HEK293 (cell line): ENCODE results near the gene COL25A1.

Experiments used
- CTCF ChIA-PET: fragments of 350-600 bp; formaldehyde crosslinking; extraction: SDS; loops from one replicate; lab custom pipeline; 2021; ENCODE audit warnings: antibody characterized with exemption; lab: Yijun Ruan, JAX
- POLR2A ChIA-PET: fragments of 300-600 bp; formaldehyde crosslinking; extraction: SDS; loops from one replicate; lab custom pipeline; 2020; ENCODE audit warnings: antibody characterized with exemption, inconsistent platforms; lab: Yijun Ruan, JAX
- H3K27ac ChIP-seq: fragments of 200-500 bp; sonication (Bioruptor generic); 2 replicates; pipeline ENCODE4 v1.5.1; 2014; ENCODE audit warnings: low read depth, low read length, control low read depth, inconsistent platforms; ENCODE audit errors: extremely low read depth
- H3K36me3 ChIP-seq, 2 experiments: fragments of 200-500 bp in 1 of 2; sonication (Bioruptor generic) in 1 of 2; 1 replicate in 1 of 2; 2 replicates in 1 of 2; pipeline ENCODE4 v1.5.1; 2014 to 2017; ENCODE audit warnings: inconsistent platforms in 2 of 2, low read length in 2 of 2; ENCODE audit not compliant: control insufficient read depth in 2 of 2, insufficient read depth in 1 of 2
- H3K4me1 ChIP-seq: fragments of 200-500 bp; sonication (Bioruptor generic); 2 replicates; pipeline ENCODE4 v1.5.1; 2014; ENCODE audit warnings: mild to moderate bottlenecking, low read length, inconsistent platforms; ENCODE audit not compliant: control insufficient read depth, insufficient read depth
- H3K4me3 ChIP-seq: 2 replicates; pipeline ENCODE4 v1.5.1; 2011; ENCODE audit warnings: low read depth, mild to moderate bottlenecking, control low read depth, low read length, moderate library complexity
- H3K9me3 ChIP-seq: fragments of 200-500 bp; sonication (Bioruptor generic); 2 replicates; pipeline ENCODE4 v1.5.1; 2014; ENCODE audit warnings: low read depth, low read length, inconsistent platforms; ENCODE audit not compliant: control insufficient read depth, insufficient read depth
- EGR2 ChIP-seq: fragments of 450-650 bp; formaldehyde crosslinking; IDR thresholded peaks from 2 replicates; pipeline ENCODE4 v1.5.1; 2016; ENCODE audit warnings: low read depth, missing biosample characterization, missing genetic modification characterization
- FEZF1 ChIP-seq: fragments of 450-650 bp; formaldehyde crosslinking; IDR thresholded peaks from 2 replicates; pipeline ENCODE4 v1.5.1; 2016; ENCODE audit warnings: missing biosample characterization, missing genetic modification characterization
- GLIS1 ChIP-seq: fragments of 450-650 bp; formaldehyde crosslinking; IDR thresholded peaks from 2 replicates; pipeline ENCODE4 v1.5.1; 2016; ENCODE audit warnings: missing biosample characterization, missing genetic modification characterization
- INSM2 ChIP-seq: fragments of 450-650 bp; formaldehyde crosslinking; IDR thresholded peaks from 2 replicates; pipeline ENCODE4 v1.5.1; 2016; ENCODE audit warnings: missing biosample characterization, missing genetic modification characterization
- PATZ1 ChIP-seq: fragments of 450-650 bp; formaldehyde crosslinking; IDR thresholded peaks from 2 replicates; pipeline ENCODE4 v1.5.1; 2016; ENCODE audit warnings: missing biosample characterization, missing genetic modification characterization
- SP2 ChIP-seq: fragments of 450-650 bp; formaldehyde crosslinking; IDR thresholded peaks from 2 replicates; pipeline ENCODE4 v1.5.1; 2016; ENCODE audit warnings: missing biosample characterization, missing genetic modification characterization
- TCF7L2 ChIP-seq: IDR thresholded peaks from 2 replicates; pipeline ENCODE4 v1.6.1; 2011; ENCODE audit warnings: low read depth, mild to moderate bottlenecking, inconsistent platforms, low read length, moderate library complexity, borderline replicate concordance
- ZBTB26 ChIP-seq: fragments of 450-650 bp; formaldehyde crosslinking; optimal IDR thresholded peaks from 2 replicates; pipeline ENCODE3; 2016; ENCODE audit warnings: missing biosample characterization, mild to moderate bottlenecking, missing genetic modification characterization
- ZBTB48 ChIP-seq: fragments of 450-650 bp; formaldehyde crosslinking; IDR thresholded peaks from 2 replicates; pipeline ENCODE4 v1.5.1; 2016; ENCODE audit warnings: missing biosample characterization, missing genetic modification characterization
- ZNF114 ChIP-seq: fragments of 450-650 bp; formaldehyde crosslinking; IDR thresholded peaks from 2 replicates; pipeline ENCODE4 v1.5.0; 2017; ENCODE audit warnings: missing biosample characterization, missing genetic modification characterization
- ZNF138 ChIP-seq: fragments of 450-650 bp; formaldehyde crosslinking; IDR thresholded peaks from 2 replicates; pipeline ENCODE4 v1.5.1; 2016; ENCODE audit warnings: missing biosample characterization, missing genetic modification characterization, borderline replicate concordance
- ZNF2 ChIP-seq: fragments of 450-650 bp; formaldehyde crosslinking; IDR thresholded peaks from 2 replicates; pipeline ENCODE4 v1.5.1; 2016; ENCODE audit warnings: missing biosample characterization, missing genetic modification characterization
- ZNF311 ChIP-seq: fragments of 450-650 bp; formaldehyde crosslinking; IDR thresholded peaks from 2 replicates; pipeline ENCODE4 v1.5.1; 2017; ENCODE audit warnings: missing biosample characterization, missing genetic modification characterization, borderline replicate concordance
- ZNF404 ChIP-seq: fragments of 450-650 bp; formaldehyde crosslinking; IDR thresholded peaks from 2 replicates; pipeline ENCODE4 v1.5.1; 2017; ENCODE audit warnings: missing biosample characterization, missing genetic modification characterization
- ZNF501 ChIP-seq: fragments of 450-650 bp; formaldehyde crosslinking; IDR thresholded peaks from 2 replicates; pipeline ENCODE4 v1.5.1; 2016; ENCODE audit warnings: missing biosample characterization, missing genetic modification characterization
- ZNF513 ChIP-seq: fragments of 450-650 bp; IDR thresholded peaks from 2 replicates; pipeline ENCODE4 v1.5.1; 2018; ENCODE audit warnings: missing biosample characterization, missing genetic modification characterization
- ZNF561 ChIP-seq: fragments of 450-650 bp; IDR thresholded peaks from 2 replicates; pipeline ENCODE4 v1.5.1; 2018; ENCODE audit warnings: missing biosample characterization, missing genetic modification characterization, borderline replicate concordance
- ZNF639 ChIP-seq: fragments of 450-650 bp; formaldehyde crosslinking; IDR thresholded peaks from 2 replicates; pipeline ENCODE4 v1.5.1; 2016; ENCODE audit warnings: missing biosample characterization, missing genetic modification characterization
- ZNF704 ChIP-seq: fragments of 450-650 bp; formaldehyde crosslinking; IDR thresholded peaks from 2 replicates; pipeline ENCODE4 v1.5.1; 2016; ENCODE audit warnings: missing biosample characterization, missing genetic modification characterization
- ZSCAN16 ChIP-seq: fragments of 450-650 bp; formaldehyde crosslinking; IDR thresholded peaks from 2 replicates; pipeline ENCODE4 v1.5.1; 2016; ENCODE audit warnings: missing biosample characterization, missing genetic modification characterization

Gene COL25A1

GRCh38 chr4:109319684-109320083 is 17.2 kb upstream of the COL25A1 start (continued):
- TF ChIP-seq ZNF513: no peak
- no peak for TF ChIP-seq ZNF2 (tag by site-specific recombination)

GRCh38 chr4:109319156-109319555 is 16.7 kb upstream of the COL25A1 start:
- H3K4me3 ChIP-seq: no peak overlapping the region
- CTCF ChIA-PET: interaction anchor here (0.7 kb wide), 1 partner anchor 483 kb away, joined by 3 read pairs; no protein-coding TSS in a partner anchor
- no peak overlapping the region for H3K27ac ChIP-seq
- no peaks in the 10 kb centered on the region for H3K4me1 ChIP-seq
- H3K9me3 ChIP-seq: no peaks in the 10 kb centered on the region
- H3K36me3 ChIP-seq: no peaks in the 10 kb centered on the region
- POLR2A ChIA-PET: no interaction called here
- no peak for TF ChIP-seq GLIS1 (tag by site-specific recombination)
- TF ChIP-seq INSM2 (tag by site-specific recombination): no peak

- no peaks in the 10 kb centered on the region for H3K9me3 ChIP-seq
- TF ChIP-seq ZNF501 (tag by site-specific recombination) (no peak), ZNF704 (tag by site-specific recombination) (no peak), ZNF311 (tag by site-specific recombination) (no peak), EGR2 (no peak), TCF7L2 (no peak), ZNF404 (tag by site-specific recombination) (no peak), PATZ1 (tag by site-specific recombination) (no peak), ZBTB26 (tag by site-specific recombination) (no peak)
- no peaks in the 10 kb centered on the region for H3K4me1 ChIP-seq
- ChIA-PET POLR2A (no interaction called here), CTCF (interaction anchor here (0.7 to 1.5 kb wide), 3 partner anchors 8 to 22 kb away, joined by 3 to 4 read pairs (median 4); no protein-coding TSS in a partner anchor)
- no peak overlapping the region for H3K27ac ChIP-seq
- no peak overlapping the region for H3K4me3 ChIP-seq
- no peaks in the 10 kb centered on the region for H3K36me3 ChIP-seq
Measured at GRCh38 chr4:109315818-109316217, 13.4 kb upstream of the COL25A1 start.

- CTCF ChIA-PET: interaction anchor here (0.7 to 1.5 kb wide), 2 partner anchors 16 to 22 kb away, joined by 3 to 4 read pairs; no protein-coding TSS in a partner anchor
- POLR2A ChIA-PET: no interaction called here
- Histone ChIP-seq H3K4me1 (no peaks in the 10 kb centered on the region), H3K36me3 (no peaks in the 10 kb centered on the region), H3K9me3 (no peaks in the 10 kb centered on the region), H3K27ac (no peak overlapping the region), H3K4me3 (no peak overlapping the region)
- TF ChIP-seq ZNF114 (tag by site-specific recombination) (no peak), SP2 (tag by site-specific recombination) (no peak), ZSCAN16 (no peak), ZNF639 (tag by site-specific recombination) (no peak), ZNF138 (no peak), ZBTB48 (tag by site-specific recombination) (no peak), FEZF1 (tag by site-specific recombination) (no peak), ZNF561 (tag by site-specific recombination) (no peak)
Measured at GRCh38 chr4:109315341-109315740, 12.9 kb upstream of the COL25A1 start.
